GM13977 (cell line): ENCODE measurements around the gene DNAJC16.

Experiments
- DNase-seq: peaks from one replicate; pipeline ENCODE4 v3.0.0; 2012; ENCODE audit warnings: low spot score
- CTCF ChIP-seq: IDR thresholded peaks from 2 replicates; pipeline ENCODE4 v1.5.1; 2012; ENCODE audit warnings: mild to moderate bottlenecking, control low read depth; ENCODE audit not compliant: insufficient read depth; ENCODE audit errors: extremely low read depth, missing control alignments
- in situ Hi-C: fragments of 300-500 bp; cut with MboI; formaldehyde crosslinking; loops from one replicate; pipeline ENCODE4 v1.12.0; 2022; ENCODE audit warnings: low sequenced_read_pairs, low pct_unique_long_range_greater_than_20kb, mixed read lengths, inconsistent platforms; ENCODE audit not compliant: unreplicated experiment

Gene DNAJC16

GRCh38 chr1:15618655-15619525, 92.2 kb downstream of the DNAJC16 start:
- in situ Hi-C loops: no loop called here
- TF ChIP-seq CTCF: no peak
- no peak for DNase-seq

- in situ Hi-C loops: no loop called here
- no peak for TF ChIP-seq CTCF
- DNase-seq: no peak
These were observed 93.5 kb downstream of the DNAJC16 start for GRCh38 chr1:15620155-15620545.

- no peak for TF ChIP-seq CTCF
- in situ Hi-C loops: no loop called here
These were observed 94.4 kb downstream of the DNAJC16 start for GRCh38 chr1:15620902-15621682.

GRCh38 chr1:15621975-15622374, 95.3 kb downstream of the DNAJC16 start:
- DNase-seq: no peak
- in situ Hi-C loops: no loop called here
- TF ChIP-seq CTCF: no peak

More at GRCh38 chr1:15620902-15621682, 94.4 kb downstream of the DNAJC16 start:
- no peak for DNase-seq

GRCh38 chr1:15622712-15623373, 96.2 kb downstream of the DNAJC16 start:
- no peak for DNase-seq
- TF ChIP-seq CTCF: no peak
- in situ Hi-C loops: no loop called here

- DNase-seq: no peak
- TF ChIP-seq CTCF: no peak
- in situ Hi-C loops: no loop called here
These were observed 96.8 kb downstream of the DNAJC16 start for GRCh38 chr1:15623435-15623834.
